IMR-90 (cell line): ENCODE results near the gene ESR2.

Experiments
- BHLHE40 ChIP-seq: fragments of 150-350 bp; IDR thresholded peaks from 2 replicates; pipeline ENCODE4 v1.6.1; 2016; ENCODE audit warnings: mild to moderate bottlenecking, low read depth, low read length
- CEBPB ChIP-seq: IDR thresholded peaks from 2 replicates; pipeline ENCODE4 v1.6.1; 2012; ENCODE audit warnings: low read depth, low read length, improper control_type of control experiment
- CTCF ChIP-seq: conservative IDR thresholded peaks from 2 replicates; pipeline ENCODE4 v1.5.1; 2012; ENCODE audit warnings: mild to moderate bottlenecking, low read depth, low read length, improper control_type of control experiment
- ELK1 ChIP-seq: fragments of 150-350 bp; IDR thresholded peaks from 2 replicates; pipeline ENCODE4 v1.6.1; 2016; ENCODE audit warnings: low read depth, mild to moderate bottlenecking, low read length, moderate library complexity, borderline replicate concordance
- MAFK ChIP-seq: IDR thresholded peaks from 2 replicates; pipeline ENCODE4 v1.6.1; 2012; ENCODE audit warnings: low read depth, low read length, improper control_type of control experiment
- MXI1 ChIP-seq: IDR thresholded peaks from 2 replicates; pipeline ENCODE4 v1.6.1; 2012; ENCODE audit warnings: low read depth, mild to moderate bottlenecking, low read length, moderate library complexity, borderline replicate concordance
- NFE2L2 ChIP-seq: fragments of 150-350 bp; IDR thresholded peaks from 2 replicates; pipeline ENCODE4 v1.6.1; 2016; ENCODE audit warnings: low read depth, mild to moderate bottlenecking, low read length
- POLR2A ChIP-seq: IDR thresholded peaks from 2 replicates; pipeline ENCODE4 v1.6.1; 2012; ENCODE audit warnings: mild to moderate bottlenecking, low read depth, low read length
- RAD21 ChIP-seq: IDR thresholded peaks from 2 replicates; pipeline ENCODE4 v1.6.1; 2012; ENCODE audit warnings: low read length, improper control_type of control experiment
- RFX5 ChIP-seq: IDR thresholded peaks from 2 replicates; pipeline ENCODE4 v1.8.0; 2012; ENCODE audit warnings: low read depth, mild to moderate bottlenecking, low read length, moderate library complexity
- SMC3 ChIP-seq: fragments of 150-350 bp; IDR thresholded peaks from 2 replicates; pipeline ENCODE4 v1.6.1; 2016; ENCODE audit warnings: low read depth, mild to moderate bottlenecking, antibody characterized with exemption, low read length, moderate library complexity
- USF2 ChIP-seq: fragments of 150-350 bp; IDR thresholded peaks from 2 replicates; pipeline ENCODE4 v1.6.1; 2017; ENCODE audit warnings: mild to moderate bottlenecking, antibody characterized with exemption, low read length, low read depth

- no peak for TF ChIP-seq CTCF
- TF ChIP-seq POLR2A: no peak
- no peak for TF ChIP-seq SMC3
- TF ChIP-seq USF2: no peak
- TF ChIP-seq CEBPB: no peak
- TF ChIP-seq RFX5: no peak
- no peak for TF ChIP-seq NFE2L2
- TF ChIP-seq MAFK: no peak
- TF ChIP-seq BHLHE40: no peak
- TF ChIP-seq MXI1: no peak
- no peak for TF ChIP-seq RAD21
- no peak for TF ChIP-seq ELK1
Observed at GRCh38 chr14:64198486-64198885, 95.7 kb downstream of the ESR2 start.
